ENCODE results near the gene NAP1L5. TPM values are rescaled to one million over a fixed set of nuclear protein-coding genes. Genes with fewer than 3 reads are reported as not detected.

NAP1L5 gene
- 10.4 TPM for polyA plus RNA-seq
- long read RNA-seq, donor 1, partial matches to known transcripts: 0 of 3 reads
- long read RNA-seq, donor 1, other reads (novel, unspliced or antisense): 0 of 3 reads
- long read RNA-seq, donor 2, transcript NAP1L5-201 (1 exons, 1,915 nt): major isoform, 9 of 9 reads
- long read RNA-seq, donor 2, partial matches to known transcripts: 0 of 9 reads
- long read RNA-seq, donor 2, other reads (novel, unspliced or antisense): 0 of 9 reads
- long read RNA-seq, donor 3, transcript NAP1L5-201 (1 exons, 1,915 nt): major isoform, 14 of 14 reads
- long read RNA-seq, donor 3, partial matches to known transcripts: 0 of 14 reads
- long read RNA-seq, donor 3, other reads (novel, unspliced or antisense): 0 of 14 reads
- long read RNA-seq, donor 4, partial matches to known transcripts: 0 of 1 reads
- long read RNA-seq, donor 4, other reads (novel, unspliced or antisense): 0 of 1 reads
- long read RNA-seq, donor 5, transcript NAP1L5-201 (1 exons, 1,915 nt): major isoform, 6 of 6 reads
- long read RNA-seq, donor 5, partial matches to known transcripts: 0 of 6 reads
- long read RNA-seq, donor 5, other reads (novel, unspliced or antisense): 0 of 6 reads
- long read RNA-seq, donor 6, transcript NAP1L5-201 (1 exons, 1,915 nt): major isoform, 10 of 10 reads
- long read RNA-seq, donor 6, partial matches to known transcripts: 0 of 10 reads
- long read RNA-seq, donor 6, other reads (novel, unspliced or antisense): 0 of 10 reads
- long read RNA-seq, donor 7, transcript NAP1L5-201 (1 exons, 1,915 nt): major isoform, 10 of 10 reads
- long read RNA-seq, donor 7, partial matches to known transcripts: 0 of 10 reads
- long read RNA-seq, donor 7, other reads (novel, unspliced or antisense): 0 of 10 reads
- long read RNA-seq, donor 8, transcript NAP1L5-201 (1 exons, 1,915 nt): major isoform, 5 of 5 reads
- long read RNA-seq, donor 8, partial matches to known transcripts: 0 of 5 reads
- long read RNA-seq, donor 8, other reads (novel, unspliced or antisense): 0 of 5 reads
- long read RNA-seq, donor 9, transcript NAP1L5-201 (1 exons, 1,915 nt): major isoform, 8 of 8 reads
- long read RNA-seq, donor 9, partial matches to known transcripts: 0 of 8 reads
- long read RNA-seq, donor 9, other reads (novel, unspliced or antisense): 0 of 8 reads
- long read RNA-seq, donor 10, transcript NAP1L5-201 (1 exons, 1,915 nt): major isoform, 5 of 5 reads
- long read RNA-seq, donor 10, partial matches to known transcripts: 0 of 5 reads
- long read RNA-seq, donor 10, other reads (novel, unspliced or antisense): 0 of 5 reads
- long read RNA-seq, donor 11, transcript NAP1L5-201 (1 exons, 1,915 nt): major isoform, 10 of 10 reads
- long read RNA-seq, donor 11, partial matches to known transcripts: 0 of 10 reads
- long read RNA-seq, donor 11, other reads (novel, unspliced or antisense): 0 of 10 reads

GRCh38 chr4:88697588-88698329 is at the start of gene NAP1L5:
NAP1L5 (minus strand) TSS chr4:88697829; CDS start chr4:88697754, 75 bp downstream.
- no peaks in the 10 kb centered on the region for H3K4me1 ChIP-seq (ENCODE audit: control insufficient read depth, insufficient read depth, low read length)
- peak within 1 kb of the TSS; percentile 24 for H3K27ac ChIP-seq (ENCODE audit: low read length)
- peaks cover 4% of the 10 kb centered on the region for H3K9me3 ChIP-seq (ENCODE audit: control insufficient read depth, low read depth, low read length)
- H3K36me3 ChIP-seq (ENCODE audit: control insufficient read depth, insufficient read depth, low read length): no peaks in the 10 kb centered on the region
- 100% methylated on average over 2 of the region's 40 CpGs for WGBS (ENCODE audit: insufficient coverage, low lambda C conversion rate)
- peak within 1 kb of the TSS; percentile 80 for H3K4me3 ChIP-seq (ENCODE audit: low read length)
- H3K27me3 ChIP-seq (ENCODE audit: control insufficient read depth, insufficient read depth, low read length): no peaks in the 10 kb centered on the region
- peak; percentile 69 to 81 for DNase-seq

GRCh38 chr4:88747351-88747750 is 49.7 kb upstream of the NAP1L5 start:
- Histone ChIP-seq H3K27ac (ENCODE audit: low read length) (no peak overlapping the region), H3K4me3 (ENCODE audit: low read length) (no peak overlapping the region), H3K27me3 (ENCODE audit: control insufficient read depth, insufficient read depth, low read length) (no peaks in the 10 kb centered on the region), H3K9me3 (ENCODE audit: control insufficient read depth, low read depth, low read length) (no peaks in the 10 kb centered on the region), H3K36me3 (ENCODE audit: control insufficient read depth, insufficient read depth, low read length) (peaks cover 82% of the 10 kb centered on the region), H3K4me1 (ENCODE audit: control insufficient read depth, insufficient read depth, low read length) (peaks cover under 1% of the 10 kb centered on the region)
- 100% methylated on average over 1 of the region's 7 CpGs for WGBS (ENCODE audit: insufficient coverage, low lambda C conversion rate)
- DNase-seq: no peak

- no peaks in the 10 kb centered on the region for H3K27me3 ChIP-seq (ENCODE audit: control insufficient read depth, insufficient read depth, low read length)
- WGBS (ENCODE audit: insufficient coverage, low lambda C conversion rate): 60% methylated on average over 1 of the region's 5 CpGs
- no peaks in the 10 kb centered on the region for H3K4me1 ChIP-seq (ENCODE audit: control insufficient read depth, insufficient read depth, low read length)
- H3K9me3 ChIP-seq (ENCODE audit: control insufficient read depth, low read depth, low read length): no peaks in the 10 kb centered on the region
- H3K27ac ChIP-seq (ENCODE audit: low read length): no peak overlapping the region
- no peak overlapping the region for H3K4me3 ChIP-seq (ENCODE audit: low read length)
- peaks cover 80% of the 10 kb centered on the region for H3K36me3 ChIP-seq (ENCODE audit: control insufficient read depth, insufficient read depth, low read length)
- no peak for DNase-seq
Observed at GRCh38 chr4:88746206-88746605, 48.6 kb upstream of the NAP1L5 start.

GRCh38 chr4:88745581-88746163 is 48.0 kb upstream of the NAP1L5 start:
- H3K27ac ChIP-seq (ENCODE audit: low read length): no peak overlapping the region
- DNase-seq: no peak
- peaks cover 81% of the 10 kb centered on the region for H3K36me3 ChIP-seq (ENCODE audit: control insufficient read depth, insufficient read depth, low read length)
- WGBS (ENCODE audit: insufficient coverage, low lambda C conversion rate): no CpG with 5 or more reads among the region's 1 CpG
- H3K4me3 ChIP-seq (ENCODE audit: low read length): no peak overlapping the region
- H3K27me3 ChIP-seq (ENCODE audit: control insufficient read depth, insufficient read depth, low read length): no peaks in the 10 kb centered on the region
- H3K9me3 ChIP-seq (ENCODE audit: control insufficient read depth, low read depth, low read length): no peaks in the 10 kb centered on the region
- no peaks in the 10 kb centered on the region for H3K4me1 ChIP-seq (ENCODE audit: control insufficient read depth, insufficient read depth, low read length)

- H3K4me3 ChIP-seq (ENCODE audit: low read length): no peak overlapping the region
- WGBS (ENCODE audit: insufficient coverage, low lambda C conversion rate): no CpG with 5 or more reads among the region's 1 CpG
- no peak for DNase-seq
- H3K27me3 ChIP-seq (ENCODE audit: control insufficient read depth, insufficient read depth, low read length): no peaks in the 10 kb centered on the region
- no peak overlapping the region for H3K27ac ChIP-seq (ENCODE audit: low read length)
- H3K36me3 ChIP-seq (ENCODE audit: control insufficient read depth, insufficient read depth, low read length): peaks cover 79% of the 10 kb centered on the region
- H3K4me1 ChIP-seq (ENCODE audit: control insufficient read depth, insufficient read depth, low read length): no peaks in the 10 kb centered on the region
- no peaks in the 10 kb centered on the region for H3K9me3 ChIP-seq (ENCODE audit: control insufficient read depth, low read depth, low read length)
Observed at GRCh38 chr4:88745175-88745574, 47.5 kb upstream of the NAP1L5 start.

GRCh38 chr4:88744609-88745008 is 47.0 kb upstream of the NAP1L5 start:
- WGBS (ENCODE audit: insufficient coverage, low lambda C conversion rate): 80% methylated on average over 1 of the region's 3 CpGs
- Histone ChIP-seq H3K27me3 (ENCODE audit: control insufficient read depth, insufficient read depth, low read length) (no peaks in the 10 kb centered on the region), H3K9me3 (ENCODE audit: control insufficient read depth, low read depth, low read length) (no peaks in the 10 kb centered on the region), H3K27ac (ENCODE audit: low read length) (no peak overlapping the region), H3K4me3 (ENCODE audit: low read length) (no peak overlapping the region), H3K4me1 (ENCODE audit: control insufficient read depth, insufficient read depth, low read length) (no peaks in the 10 kb centered on the region), H3K36me3 (ENCODE audit: control insufficient read depth, insufficient read depth, low read length) (peaks cover 78% of the 10 kb centered on the region)
- DNase-seq: no peak

GRCh38 chr4:88743696-88744095 is 46.1 kb upstream of the NAP1L5 start:
- peaks cover 75% of the 10 kb centered on the region for H3K36me3 ChIP-seq (ENCODE audit: control insufficient read depth, insufficient read depth, low read length)

GRCh38 chr4:88742561-88742960 is 44.9 kb upstream of the NAP1L5 start:
- peaks cover 78% of the 10 kb centered on the region for H3K36me3 ChIP-seq (ENCODE audit: control insufficient read depth, insufficient read depth, low read length)
- no CpG with 5 or more reads among the region's 2 CpGs for WGBS (ENCODE audit: insufficient coverage, low lambda C conversion rate)
- no peaks in the 10 kb centered on the region for H3K27me3 ChIP-seq (ENCODE audit: control insufficient read depth, insufficient read depth, low read length)
- no peak overlapping the region for H3K27ac ChIP-seq (ENCODE audit: low read length)
- peaks cover 12% of the 10 kb centered on the region for H3K4me1 ChIP-seq (ENCODE audit: control insufficient read depth, insufficient read depth, low read length)
- no peak overlapping the region for H3K4me3 ChIP-seq (ENCODE audit: low read length)
- no peaks in the 10 kb centered on the region for H3K9me3 ChIP-seq (ENCODE audit: control insufficient read depth, low read depth, low read length)
- no peak for DNase-seq

More at GRCh38 chr4:88743696-88744095, 46.1 kb upstream of the NAP1L5 start:
- no peak overlapping the region for H3K27ac ChIP-seq (ENCODE audit: low read length)
- WGBS (ENCODE audit: insufficient coverage, low lambda C conversion rate): 90% methylated on average over 2 of the region's 3 CpGs
- no peaks in the 10 kb centered on the region for H3K9me3 ChIP-seq (ENCODE audit: control insufficient read depth, low read depth, low read length)
- H3K27me3 ChIP-seq (ENCODE audit: control insufficient read depth, insufficient read depth, low read length): no peaks in the 10 kb centered on the region
- DNase-seq: no peak
- H3K4me3 ChIP-seq (ENCODE audit: low read length): no peak overlapping the region
- peaks cover 1% of the 10 kb centered on the region for H3K4me1 ChIP-seq (ENCODE audit: control insufficient read depth, insufficient read depth, low read length)

- no peak for DNase-seq
- no peak overlapping the region for H3K4me3 ChIP-seq (ENCODE audit: low read length)
- no peaks in the 10 kb centered on the region for H3K9me3 ChIP-seq (ENCODE audit: control insufficient read depth, low read depth, low read length)
- peak overlapping the region; percentile 25 for H3K27ac ChIP-seq (ENCODE audit: low read length)
- WGBS (ENCODE audit: insufficient coverage, low lambda C conversion rate): no CpG with 5 or more reads among the region's 4 CpGs
- H3K4me1 ChIP-seq (ENCODE audit: control insufficient read depth, insufficient read depth, low read length): peaks cover 12% of the 10 kb centered on the region
- H3K27me3 ChIP-seq (ENCODE audit: control insufficient read depth, insufficient read depth, low read length): no peaks in the 10 kb centered on the region
- H3K36me3 ChIP-seq (ENCODE audit: control insufficient read depth, insufficient read depth, low read length): peaks cover 57% of the 10 kb centered on the region
Observed at GRCh38 chr4:88738180-88738579, 40.6 kb upstream of the NAP1L5 start.

Data from large intestine (tissue), 12 donors.